Activated T-helper 1 cell treated with Interleukin-2 at 50 U/mL for 16 hours (primary cell): Measurements from ENCODE around the gene PON2.
"Not testable (repeated sequence)": the region's sequence is repeated elsewhere in the genome, so short reads cannot be mapped to it uniquely, and the experiment has no call there.

Experiments used
- DNase-seq: peaks from one replicate; pipeline ENCODE4 v3.0.0-alpha.2; 2020; ENCODE audit warnings: low read depth

Gene PON2

GRCh38 chr7:95434557-95435421 lies at the start of gene PON2:
TSS of gene PON2 (minus strand) at chr7:95435028. CDS start at chr7:95434951, 77 bp downstream.
- DNase-seq: peak; percentile 12

DNA sequence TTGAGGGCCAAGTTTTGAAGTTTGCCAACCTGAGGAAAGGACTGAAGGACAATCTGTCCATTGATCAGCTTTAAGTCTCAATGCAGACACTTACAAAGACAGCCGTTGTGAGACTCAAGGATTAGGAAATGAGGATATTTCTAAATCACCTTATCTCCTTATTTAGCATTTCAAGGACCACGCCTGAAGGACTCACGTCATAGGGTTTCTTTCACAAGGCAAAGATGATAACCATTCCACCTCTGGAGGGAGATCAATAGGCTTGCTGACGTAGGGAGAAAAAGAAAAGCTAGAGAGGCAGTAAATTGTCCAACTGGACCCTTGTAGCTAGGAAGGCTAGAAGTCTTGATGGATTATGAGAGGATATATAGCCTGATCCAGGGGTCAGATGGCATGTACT lies 47.6 kb upstream of the PON2 start:
- DNase-seq: no peak

GRCh38 chr7:95481271-95482165 lies 46.7 kb upstream of the PON2 start:
- no peak for DNase-seq

DNA sequence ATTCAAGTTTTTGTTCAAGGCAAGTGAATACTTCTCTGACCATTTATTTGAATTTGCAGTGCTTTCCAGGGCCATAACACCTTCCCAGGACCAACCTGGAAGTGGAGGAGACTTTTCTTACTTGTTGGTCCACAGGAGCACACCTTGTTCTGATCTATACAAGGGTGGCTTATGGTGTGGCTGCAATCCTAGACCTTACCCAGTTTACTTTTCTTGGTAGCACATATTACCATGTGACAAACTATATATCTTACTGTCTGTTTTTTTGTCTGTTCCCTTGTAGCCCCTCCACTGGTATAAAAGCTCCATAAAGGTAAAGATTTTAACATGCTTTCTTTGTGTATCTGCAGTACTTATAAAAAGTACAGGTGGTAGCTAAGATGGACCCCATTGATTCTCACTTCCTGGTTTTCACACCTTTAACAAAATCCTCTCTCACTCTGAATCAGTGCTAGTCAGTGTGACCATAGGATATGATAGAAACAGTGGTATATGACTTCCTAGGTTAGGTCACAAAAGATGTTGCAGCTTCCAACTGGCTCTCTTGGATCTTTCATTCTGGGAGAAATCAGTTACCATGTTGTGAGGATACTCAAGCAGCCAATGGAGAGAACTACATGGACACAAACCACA lies 45.3 kb upstream of the PON2 start:
- DNase-seq: no peak

DNA sequence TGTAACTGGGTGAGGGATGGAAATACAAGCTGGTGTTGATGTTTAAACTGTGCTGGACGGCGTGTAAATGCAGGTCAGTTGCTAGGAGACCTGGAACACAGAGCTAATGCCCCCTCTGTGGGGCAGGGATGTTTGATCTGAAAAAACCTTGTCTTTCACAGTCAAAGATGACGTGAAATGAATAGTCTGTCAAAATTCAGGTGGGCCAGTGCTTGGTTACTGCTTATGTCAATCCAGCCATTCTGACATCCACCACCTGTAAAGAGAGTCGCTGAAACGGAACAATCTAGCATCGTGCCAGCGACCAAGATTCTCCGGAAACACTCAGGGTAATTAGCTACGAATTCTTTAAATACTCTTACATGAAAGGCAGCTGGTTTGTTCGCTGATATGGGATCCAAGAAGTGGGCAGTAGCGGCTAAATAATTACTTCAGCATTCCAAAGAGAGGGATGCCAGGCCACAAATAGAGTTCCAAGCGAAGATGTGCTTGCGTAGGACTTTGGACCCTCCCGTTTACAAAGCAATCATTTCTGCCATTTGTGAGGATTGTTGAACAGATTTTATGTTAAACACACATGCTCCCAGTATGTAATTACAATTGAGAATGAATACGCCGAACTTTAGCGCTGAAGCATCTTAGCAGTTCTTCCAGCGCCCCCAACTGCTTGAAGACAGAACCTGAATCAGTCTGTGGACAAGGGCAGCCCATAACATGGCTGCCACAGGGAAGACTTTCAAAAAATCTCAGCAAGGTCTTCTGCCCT lies 43.6 kb upstream of the PON2 start:
- no peak for DNase-seq

DNA sequence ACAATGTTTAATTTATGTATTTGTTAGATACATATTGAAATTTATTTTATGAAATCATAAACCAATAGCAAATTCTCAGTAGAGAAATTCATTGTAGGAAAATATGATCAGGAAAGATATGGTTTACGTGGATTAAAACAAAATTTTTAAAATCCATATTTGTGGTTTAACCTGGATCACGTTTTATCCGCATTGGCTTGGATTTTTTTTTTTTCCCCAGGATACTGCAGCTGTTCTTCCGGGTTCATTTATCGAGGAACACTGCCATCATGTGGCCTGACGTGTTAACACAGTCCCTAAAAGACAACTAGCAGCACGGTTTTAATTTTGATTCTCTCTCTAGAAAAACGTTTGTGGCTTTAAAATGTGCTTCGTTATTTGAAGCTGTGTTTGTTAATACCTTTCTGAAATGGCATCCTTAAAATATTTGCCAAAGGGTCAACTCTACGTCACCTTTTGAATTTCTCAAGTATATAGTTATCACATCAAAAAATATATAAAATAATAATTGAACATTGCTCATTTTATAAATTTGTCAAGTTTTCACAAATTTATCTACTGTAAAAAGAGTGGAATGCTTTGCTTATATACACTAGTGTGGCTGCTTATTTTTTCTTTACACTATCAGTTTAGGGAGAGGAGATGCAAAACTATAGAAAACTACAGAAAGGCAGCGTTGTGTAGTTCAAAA lies 42.2 kb upstream of the PON2 start:
- peak; percentile 2 for DNase-seq

- no peak for DNase-seq
Observed at GRCh38 chr7:95476072-95476847, 41.4 kb upstream of the PON2 start.

DNA sequence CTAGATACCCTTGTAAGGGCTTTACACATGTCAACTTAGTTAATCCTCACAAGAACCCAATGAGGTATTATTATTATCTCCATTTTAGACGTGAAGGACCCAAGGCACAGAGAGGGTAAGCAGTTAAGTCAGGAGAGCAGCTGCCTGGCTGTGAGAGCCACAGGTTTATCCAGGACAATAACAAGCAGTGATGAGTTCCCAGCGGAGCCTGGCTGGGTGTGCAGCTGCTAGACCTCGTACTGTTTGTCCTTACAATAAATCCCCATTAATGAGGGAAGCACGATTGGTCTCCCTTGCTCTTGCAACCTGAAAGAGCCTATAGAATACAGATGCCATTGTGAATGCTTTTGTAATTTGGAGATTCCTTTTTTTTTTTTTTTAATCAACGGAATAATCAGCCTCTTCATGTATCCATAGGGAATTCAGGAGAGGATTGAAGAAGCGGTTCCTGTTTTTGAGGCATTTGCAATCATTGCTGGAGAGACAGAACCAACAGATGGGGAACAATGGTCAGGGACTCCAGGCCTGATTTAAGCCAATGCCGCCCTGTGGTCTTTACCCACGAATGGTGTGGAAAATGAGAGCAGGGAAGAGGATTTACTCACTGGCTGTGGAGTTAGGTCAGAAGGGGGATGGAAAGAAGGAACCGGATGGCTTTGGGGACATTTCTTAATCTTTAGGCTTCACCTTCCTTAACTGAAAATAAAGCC lies 38.6 kb upstream of the PON2 start:
- no peak for DNase-seq

DNA sequence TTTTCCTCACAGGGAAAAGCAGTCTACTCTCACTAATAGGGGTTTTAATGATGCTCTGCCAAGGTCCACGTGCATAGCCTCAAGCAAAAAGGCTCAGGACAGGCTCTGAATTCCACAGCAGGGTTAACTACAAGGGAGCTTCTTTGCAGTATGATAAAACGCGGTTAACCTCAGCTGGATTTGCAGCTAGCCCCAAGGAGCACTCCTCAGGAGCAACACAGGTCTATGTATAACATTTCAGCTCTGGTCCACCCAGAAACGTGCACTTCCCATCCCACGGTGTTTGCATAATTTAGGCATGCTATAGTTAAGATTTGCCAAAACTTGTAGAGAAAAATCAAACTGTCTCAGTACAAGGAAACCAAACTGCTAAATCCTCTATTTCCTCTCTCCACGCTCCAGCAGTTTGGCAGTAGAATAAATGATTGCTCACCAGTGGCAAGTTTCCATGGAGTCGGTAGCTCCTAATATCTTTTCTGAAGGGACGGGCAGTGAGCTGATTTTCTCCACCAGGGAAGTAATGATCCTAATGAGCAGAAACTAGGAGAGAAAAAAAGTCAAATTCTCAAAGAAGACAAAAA lies 37.8 kb upstream of the PON2 start:
- no peak for DNase-seq

GRCh38 chr7:95471071-95471470 lies 36.2 kb upstream of the PON2 start:
- DNase-seq: no peak

GRCh38 chr7:95470452-95470851 lies 35.6 kb upstream of the PON2 start:
- DNase-seq: no peak

- DNase-seq: no peak
Observed at GRCh38 chr7:95469848-95470247, 35.0 kb upstream of the PON2 start.

DNA sequence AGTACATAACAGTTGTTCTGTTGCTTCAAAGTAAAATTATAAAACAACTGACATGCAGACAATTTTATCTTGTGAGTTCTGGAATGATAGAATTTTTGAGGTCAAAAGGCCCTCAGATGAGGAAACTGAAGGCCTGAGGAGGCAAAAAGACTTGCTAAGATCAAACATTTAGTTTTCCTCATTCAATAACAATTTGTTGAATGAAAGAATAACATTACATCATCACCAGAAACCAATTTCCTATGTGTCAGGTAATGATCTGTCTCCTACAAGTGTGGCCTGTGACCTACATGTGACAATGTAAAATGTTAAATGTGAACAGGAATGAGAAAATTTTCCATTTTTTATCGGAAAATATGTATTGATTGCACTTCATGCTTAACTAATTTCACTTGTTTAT lies 34.4 kb upstream of the PON2 start:
- no peak for DNase-seq

DNA sequence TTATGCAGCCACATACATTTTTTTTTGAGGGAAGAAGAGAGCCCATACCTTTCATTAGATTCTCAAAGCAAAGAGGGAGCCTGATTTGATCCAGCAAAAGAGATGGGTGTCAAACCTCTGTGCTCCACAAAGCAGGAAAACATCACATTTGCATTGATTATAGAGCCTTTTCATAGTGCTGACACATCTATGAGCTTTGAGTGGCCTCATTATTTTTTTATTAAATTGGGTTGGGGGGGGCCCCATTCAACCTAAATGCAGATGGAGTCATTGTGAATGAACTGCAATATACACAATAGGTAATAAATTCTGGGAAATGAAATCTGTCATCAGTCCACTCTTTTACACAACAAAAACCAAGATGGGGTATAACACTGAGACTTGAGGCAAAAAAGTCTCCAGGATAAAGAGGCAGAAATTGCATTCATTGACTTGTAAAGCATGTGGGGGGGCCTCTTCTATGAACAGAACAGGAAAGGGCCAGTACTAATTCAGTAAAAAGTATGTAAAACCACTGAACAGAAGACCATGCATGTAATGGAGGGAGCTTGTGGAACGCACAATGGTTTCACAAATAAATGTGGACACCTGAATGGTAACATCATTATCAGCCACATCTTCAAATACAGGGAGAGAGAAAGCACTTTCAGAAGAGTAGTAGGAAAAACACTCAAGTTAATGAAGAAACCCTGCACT lies 33.2 kb upstream of the PON2 start:
- DNase-seq: no peak

GRCh38 chr7:95460653-95461052 lies 25.8 kb upstream of the PON2 start:
- not testable (repeated sequence) for DNase-seq

DNA sequence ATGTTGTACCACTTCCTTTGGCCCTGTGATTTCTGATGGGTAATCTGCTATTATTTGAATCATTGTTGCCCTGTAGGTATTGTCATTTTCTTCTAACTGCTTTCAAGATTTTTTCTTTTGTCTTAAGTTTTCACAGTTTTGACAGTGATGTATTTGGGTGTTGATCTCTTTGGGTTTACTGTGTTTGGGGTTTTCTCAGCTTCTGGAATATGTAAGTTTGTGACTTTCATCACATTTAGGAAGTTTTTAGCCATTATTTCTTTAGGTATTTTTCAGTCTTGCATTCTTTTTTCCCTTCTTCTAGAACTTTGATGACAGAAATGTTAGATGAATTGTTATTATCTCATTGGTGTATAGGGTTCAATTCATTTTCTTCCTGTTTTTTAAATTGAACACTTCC lies 23.1 kb upstream of the PON2 start:
- DNase-seq: no peak

DNA sequence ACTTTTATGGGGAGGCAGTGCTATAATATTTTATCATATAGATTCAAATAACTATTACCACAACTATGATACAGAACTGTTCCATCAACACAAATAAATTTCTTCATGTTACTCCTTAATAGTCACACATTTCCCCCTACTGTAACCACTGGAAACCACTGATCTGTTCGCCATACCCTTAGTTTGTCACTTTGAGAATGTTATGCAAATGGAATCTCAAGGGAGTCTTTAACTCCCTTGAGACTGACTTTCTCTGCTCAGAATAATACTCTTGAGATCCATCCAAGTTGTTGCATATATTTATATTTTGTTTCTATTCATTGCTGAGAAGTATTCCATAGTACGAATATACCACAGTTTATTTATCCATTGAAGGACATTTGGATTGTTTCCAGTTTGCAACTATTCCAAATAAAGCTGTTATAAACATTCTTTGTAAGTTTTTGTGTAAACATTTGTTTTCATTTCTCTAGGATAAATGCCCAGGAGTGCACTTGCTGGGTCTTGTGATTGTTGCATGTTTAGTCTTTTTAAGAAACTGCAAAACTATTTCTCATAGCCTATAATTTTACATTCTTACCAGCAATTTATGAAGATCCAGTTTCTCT lies 19.7 kb upstream of the PON2 start:
- DNase-seq: no peak

DNA sequence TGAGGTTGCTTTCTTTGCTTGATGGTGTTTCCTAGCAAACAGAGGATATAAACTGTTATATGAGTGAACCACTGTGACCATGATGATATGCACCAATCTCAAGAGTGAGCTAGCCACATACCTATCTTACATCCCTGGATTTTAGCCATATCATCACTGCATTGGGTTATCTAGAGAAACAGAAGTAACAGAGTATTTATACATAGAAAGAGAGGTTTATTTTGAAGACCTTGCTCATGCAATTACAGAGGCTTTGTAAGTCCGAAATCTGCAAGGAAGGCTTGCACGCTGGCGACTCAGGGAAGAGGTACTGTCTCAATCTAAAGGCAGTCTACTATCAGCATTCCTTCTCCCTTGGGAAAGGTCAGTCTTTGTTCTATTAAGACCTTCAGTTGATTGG lies 11.8 kb upstream of the PON2 start:
- no peak for DNase-seq
